ENCODE measurements around the gene RCOR1. TPM values are rescaled to one million over a fixed set of nuclear protein-coding genes. Genes with fewer than 3 reads are reported as not detected.

RCOR1 gene
- total RNA-seq, 1 experiment from 2014 or later, result 34.1 TPM

DNA sequence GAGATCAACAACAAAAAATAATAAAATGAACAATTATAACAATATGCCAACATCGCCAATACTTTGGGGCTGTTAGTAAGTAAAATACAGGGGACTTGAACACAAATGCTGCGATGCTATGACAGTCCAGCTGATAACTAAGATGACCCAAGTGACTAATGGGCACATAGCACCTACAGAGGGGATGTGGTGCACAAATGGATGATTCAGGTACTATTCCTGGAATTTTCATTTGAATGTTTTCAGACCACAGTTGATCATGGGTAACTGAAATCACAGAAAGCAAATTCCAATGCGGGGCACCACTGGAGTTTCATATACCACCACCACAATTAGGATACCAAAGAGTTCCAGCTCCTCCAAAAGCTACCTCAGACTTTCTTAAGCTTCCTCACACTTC lies 82.9 kb downstream of the RCOR1 start:
- Histone ChIP-seq H3K27ac (ENCODE audit: insufficient read length, low read depth, low read length) (no peak overlapping the region), H3K9ac (ENCODE audit: extremely low read depth, insufficient read length, low read length) (no peak overlapping the region), H3T11ph (ENCODE audit: low read length) (no peak overlapping the region), H3K4me1 (ENCODE audit: insufficient read depth, low read length) (no peaks in the 10 kb centered on the region), H3K27me3 (ENCODE audit: insufficient read depth, low read length) (no peaks in the 10 kb centered on the region), H4K20me1 (ENCODE audit: control insufficient read depth, insufficient read depth, insufficient read length) (no peaks in the 10 kb centered on the region), H3K9me3 (ENCODE audit: control insufficient read depth, low read depth, low read length) (no peaks in the 10 kb centered on the region), H2BK120ac (ENCODE audit: low read depth, low read length, poor library complexity, severe bottlenecking) (no peak overlapping the region), H4K8ac (replicated peaks; ENCODE audit: insufficient read length, low read depth, low read length) (no peak overlapping the region), H3K56ac (ENCODE audit: insufficient read length, low read depth, low read length) (no peak overlapping the region), H2AFZ (ENCODE audit: low read length) (no peak overlapping the region), H3K18ac (ENCODE audit: insufficient read length, low read depth, low read length) (no peak overlapping the region), H2AK5ac (ENCODE audit: insufficient read length, low read length) (no peak overlapping the region), H4K5ac (ENCODE audit: insufficient read length, low read depth, low read length) (no peak overlapping the region), H3K4me2 (ENCODE audit: insufficient read depth, insufficient read length, low read length) (no peak overlapping the region), H3K79me1 (ENCODE audit: insufficient read depth, low read depth, low read length, poor library complexity, severe bottlenecking) (peaks cover 7% of the 10 kb centered on the region), H3K23me2 (ENCODE audit: insufficient read length, low read depth, low read length, poor library complexity, severe bottlenecking) (no peaks in the 10 kb centered on the region), H3K14ac (ENCODE audit: insufficient read depth, low read length) (no peak overlapping the region), H2BK15ac (ENCODE audit: low read depth, low read length) (no peak overlapping the region), H2BK20ac (ENCODE audit: low read depth, low read length, poor library complexity, severe bottlenecking) (no peak overlapping the region), H3K23ac (ENCODE audit: insufficient read length, low read depth, low read length) (no peak overlapping the region), H3K4ac (ENCODE audit: low read depth, low read length) (no peak overlapping the region), H4K91ac (ENCODE audit: insufficient read length, low read depth, low read length) (no peak overlapping the region), H2BK12ac (ENCODE audit: insufficient read length, low read depth, low read length) (no peak overlapping the region), H2BK5ac (ENCODE audit: insufficient read length, low read length) (no peak overlapping the region), H3K79me2 (ENCODE audit: insufficient read depth, low read length) (peaks cover 3% of the 10 kb centered on the region; the same call in 1 of the 2 replicates)
- no CpG with 5 or more reads among the region's 3 CpGs for WGBS (ENCODE audit: extremely low coverage, insufficient read length, low lambda C conversion rate)
- no peak overlapping the region for H3K27ac Mint-ChIP-seq
- no peak for TF ChIP-seq CTCF (conservative IDR thresholded peaks at IDR 0.05)
- DNase-seq, result no peak
- no peak overlapping the region for H3K4me3 Mint-ChIP-seq
- H3K36me3 Mint-ChIP-seq (ENCODE audit: insufficient read depth in 1 of 3, low read depth in 3 of 3), result peaks cover 27 to 44% (median 28%) of the 10 kb centered on the region in 3 experiments
- H3K9me3 Mint-ChIP-seq, result peaks cover 16 to 20% of the 10 kb centered on the region in 2 experiments
- H3K27me3 Mint-ChIP-seq (ENCODE audit: low read depth), result no peaks in the 10 kb centered on the region; the same call in 1 of the 2 replicates
- H3K4me1 Mint-ChIP-seq, result no peaks in the 10 kb centered on the region
